Left ventricle myocardium inferior (tissue), 1 donor: ENCODE measurements around the gene F13A1. TPM values are rescaled to one million over a fixed set of nuclear protein-coding genes. Genes with fewer than 3 reads are reported as not detected.
A peak's percentile ranks its signal among the peaks of the same experiment; 100 is the strongest.

ENCODE experiments used
- DNase-seq: peaks from one replicate; pipeline ENCODE4 v3.0.0-alpha.2; 2020
- H3K27ac ChIP-seq: fragments of 200-600 bp; replicated peaks from 2 replicates; pipeline ENCODE4 v1.8.0; 2021
- H3K27me3 ChIP-seq: fragments of 200-600 bp; 2 replicates; pipeline ENCODE4 v1.8.0; 2021; ENCODE audit warnings: low read depth
- H3K36me3 ChIP-seq: fragments of 200-600 bp; 2 replicates; pipeline ENCODE4 v1.8.0; 2021
- H3K4me1 ChIP-seq: fragments of 200-600 bp; 2 replicates; pipeline ENCODE4 v1.8.0; 2021
- H3K4me3 ChIP-seq: fragments of 200-600 bp; 2 replicates; pipeline ENCODE4 v1.8.0; 2021; ENCODE audit warnings: mild to moderate bottlenecking, moderate library complexity
- H3K9me3 ChIP-seq: fragments of 200-600 bp; replicated peaks from 2 replicates; pipeline ENCODE4 v1.8.0; 2021
- CTCF ChIP-seq: fragments of 200-600 bp; IDR thresholded peaks from 2 replicates; pipeline ENCODE4 v1.8.0; 2021; ENCODE audit warnings: antibody characterized with exemption, mild to moderate bottlenecking, borderline replicate concordance
- intact Hi-C: fragments of 100-400 bp; cut with micrococcal nuclease; formaldehyde crosslinking; loops from one replicate; pipeline ENCODE4 v1.11.0; 2022
- total RNA-seq: library from RNA; stranded (reverse); fragmentation: NEBNext Ultra II Directional; extraction: Animal tissue kit (Norgen Biotek cat#: 25700); gene quantifications from one replicate; pipeline ENCODE4 v1.2.1, GENCODE V29; 2021
- donor health status: DM: no; HTN: yes; CAD: no; lungs with severe emphysema.

Gene F13A1
- total RNA-seq, 1 donor from 2014 or later, result 93.1 TPM

GRCh38 chr6:6350696-6351095, 30.2 kb upstream of the F13A1 start:
- no peak overlapping the region for H3K4me3 ChIP-seq
- DNase-seq, result no peak
- H3K27me3 ChIP-seq, result peaks cover 51% of the 10 kb centered on the region
- H3K27ac ChIP-seq, result no peak overlapping the region
- no peaks in the 10 kb centered on the region for H3K4me1 ChIP-seq
- no peaks in the 10 kb centered on the region for H3K36me3 ChIP-seq
- no peaks in the 10 kb centered on the region for H3K9me3 ChIP-seq
- intact Hi-C loops, result no loop called here
- no peak for TF ChIP-seq CTCF

GRCh38 chr6:6348256-6348655, 27.8 kb upstream of the F13A1 start:
- Histone ChIP-seq H3K4me1 (no peaks in the 10 kb centered on the region), H3K36me3 (no peaks in the 10 kb centered on the region), H3K27me3 (peaks cover 36% of the 10 kb centered on the region), H3K9me3 (no peaks in the 10 kb centered on the region), H3K4me3 (no peak overlapping the region), H3K27ac (no peak overlapping the region)
- intact Hi-C loops, result no loop called here
- TF ChIP-seq CTCF, result no peak
- DNase-seq, result no peak

- H3K27ac ChIP-seq, result no peak overlapping the region
- no peak for DNase-seq
- no peaks in the 10 kb centered on the region for H3K36me3 ChIP-seq
- no peaks in the 10 kb centered on the region for H3K9me3 ChIP-seq
- H3K27me3 ChIP-seq, result peaks cover 19% of the 10 kb centered on the region
- TF ChIP-seq CTCF, result no peak
- H3K4me1 ChIP-seq, result no peaks in the 10 kb centered on the region
- H3K4me3 ChIP-seq, result no peak overlapping the region
- intact Hi-C loops, result no loop called here
Observed at GRCh38 chr6:6346427-6347023, 26.1 kb upstream of the F13A1 start.

DNA sequence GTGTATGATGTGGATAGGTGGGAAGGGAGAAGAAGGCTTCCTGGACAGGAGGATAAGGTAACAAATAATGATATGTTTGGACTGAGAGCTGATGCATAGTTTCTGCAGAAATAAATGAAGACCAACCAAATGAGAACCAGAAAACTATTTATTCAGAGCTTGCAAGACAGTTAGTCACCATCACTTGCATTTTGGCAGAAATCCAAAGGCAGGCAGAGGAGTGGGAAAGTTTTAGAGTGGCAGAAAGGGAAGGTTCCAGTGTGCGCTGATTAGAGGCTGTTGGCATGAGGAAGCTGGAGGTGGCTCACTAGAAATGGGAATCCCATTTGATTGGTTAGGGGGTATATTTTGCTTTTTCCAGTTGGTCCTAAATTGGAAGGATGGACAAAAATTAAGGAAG, 13.0 kb upstream of the F13A1 start:
- H3K4me3 ChIP-seq, result no peak overlapping the region
- H3K27ac ChIP-seq, result no peak overlapping the region
- H3K27me3 ChIP-seq, result no peaks in the 10 kb centered on the region
- intact Hi-C loops, result no loop called here
- no peak for DNase-seq
- no peaks in the 10 kb centered on the region for H3K36me3 ChIP-seq
- H3K9me3 ChIP-seq, result peaks cover 4% of the 10 kb centered on the region
- peaks cover 18% of the 10 kb centered on the region for H3K4me1 ChIP-seq
- no peak for TF ChIP-seq CTCF

- DNase-seq, result no peak
- intact Hi-C loops, result no loop called here
- Histone ChIP-seq H3K27me3 (no peaks in the 10 kb centered on the region), H3K4me1 (peaks cover 18% of the 10 kb centered on the region), H3K9me3 (peaks cover 4% of the 10 kb centered on the region), H3K27ac (peak overlapping the region; percentile 70), H3K4me3 (no peak overlapping the region), H3K36me3 (no peaks in the 10 kb centered on the region)
- TF ChIP-seq CTCF, result no peak
Observed at GRCh38 chr6:6332811-6333244, 12.4 kb upstream of the F13A1 start.
